Upper lobe of left lung (tissue), 6 donors: ENCODE data around the gene NBEA. TPM values are rescaled to one million over a fixed set of nuclear protein-coding genes. Genes with fewer than 3 reads are reported as not detected.

Experiments
- ATAC-seq, 2 donors: fragments of 200-7000 bp; cut with Tn5 transposase; one replicate each; pipeline ENCODE4 v1.9.1; 2022; ENCODE audit warnings: mild to moderate bottlenecking in 2 of 2, moderate library complexity in 2 of 2; ENCODE audit not compliant: low FRiP score in 2 of 2
- DNase-seq, 2 donors: peaks; one replicate each; pipeline ENCODE4 v3.0.0-alpha.2; 2019 to 2020
- H3K27ac ChIP-seq, 4 donors: fragments of 200-600 bp; sonication (generic); one replicate each; pipeline ENCODE4 v1.5.1; 2016 to 2019
- H3K27me3 ChIP-seq, 4 donors: fragments of 200-600 bp; sonication (generic); one replicate each; pipeline ENCODE4 v1.5.1; 2017 to 2019
- H3K36me3 ChIP-seq, 4 donors: fragments of 200-600 bp; sonication (generic); one replicate each; pipeline ENCODE4 v1.5.1; 2016 to 2019
- H3K4me1 ChIP-seq, 4 donors: fragments of 200-600 bp; sonication (generic); one replicate each; pipeline ENCODE4 v1.5.1; 2018 to 2019
- H3K4me3 ChIP-seq, 4 donors: fragments of 200-600 bp; sonication (generic); one replicate each; pipeline ENCODE4 v1.5.1; 2017 to 2019; ENCODE audit warnings: mild to moderate bottlenecking in 2 of 4, moderate library complexity in 1 of 4
- H3K9me3 ChIP-seq, 4 donors: fragments of 200-600 bp; sonication (generic); one replicate each; pipeline ENCODE4 v1.5.1; 2018 to 2019
- CTCF ChIP-seq, 6 experiments: fragments of 450-650 bp in 4 of 6; fragments of 200-600 bp in 2 of 6; sonication (generic) in 2 of 6; IDR thresholded peaks; one replicate each; pipeline ENCODE4 v1.5.1; 2016 to 2019; ENCODE audit warnings: antibody characterized with exemption in 6 of 6
- EP300 ChIP-seq, 4 donors: sonication (generic); formaldehyde crosslinking; IDR thresholded peaks; one replicate each; pipeline ENCODE4 v1.5.1; 2017; ENCODE audit warnings: antibody characterized with exemption in 4 of 4, control low read depth in 2 of 4
- POLR2A ChIP-seq, 4 donors: fragments of 450-650 bp; IDR thresholded peaks; one replicate each; pipeline ENCODE4 v1.5.1; 2016 to 2017; ENCODE audit warnings: antibody characterized with exemption in 4 of 4, mild to moderate bottlenecking in 2 of 4
- POLR2AphosphoS5 ChIP-seq, 2 donors: sonication (generic); formaldehyde crosslinking; IDR thresholded peaks; one replicate each; pipeline ENCODE4 v1.5.1; 2017; ENCODE audit warnings: antibody characterized with exemption in 2 of 2
- WGBS, 2 donors: methylation state at CpG; one replicate each; pipeline ENCODE4 v1.1.5; 2017 to 2018; 5-methylcytosine and 5-hydroxymethylcytosine counted together
- total RNA-seq, 6 donors: library from RNA; depleted of rRNA in 4 of 6; stranded (reverse); fragments of >200 nt in 4 of 6; gene quantifications; one replicate each; pipeline versions ENCODE4 v1.1.0 to v1.2.1, GENCODE V29; 2016 to 2021
- donor health status: DM: no; HTN: no; CAD: no; lungs with moderate emphysema.
- donor health status: DM: no; HTN: yes; CAD: no; lungs with severe emphysema.

NBEA gene
- total RNA-seq, 6 donors from 2014 or later, result 2.7 to 21.4 (median 5.5) TPM

- H3K9me3 ChIP-seq, result peaks cover 0 to 3% (median 0%) of the 10 kb centered on the region in 4 donors
- H3K27ac ChIP-seq, result no peak overlapping the region
- TF ChIP-seq POLR2A (IDR thresholded peaks at IDR 0.05) (no peak), POLR2AphosphoS5 (IDR thresholded peaks at IDR 0.05) (no peak), CTCF (IDR thresholded peaks at IDR 0.05) (no peak), EP300 (IDR thresholded peaks at IDR 0.05) (no peak)
- H3K4me1 ChIP-seq, result no peaks in the 10 kb centered on the region
- DNase-seq, result no peak
- 80 to 81% methylated on average over 3 of the region's 3 CpGs for WGBS, 2 donors
- H3K4me3 ChIP-seq, result no peak overlapping the region
- H3K36me3 ChIP-seq, result no peaks in the 10 kb centered on the region
- no peaks in the 10 kb centered on the region for H3K27me3 ChIP-seq
- ATAC-seq, result no peak
Measured at GRCh38 chr13:35332134-35332533, 390.1 kb downstream of the NBEA start.

GRCh38 chr13:35333157-35333556 is 391.1 kb downstream of the NBEA start:
- no peak for ATAC-seq
- no peak for DNase-seq
- 73 to 92% methylated on average over 3 of the region's 3 CpGs for WGBS, 2 donors
- H3K4me1 ChIP-seq, result no peaks in the 10 kb centered on the region
- no peaks in the 10 kb centered on the region for H3K27me3 ChIP-seq
- no peaks in the 10 kb centered on the region for H3K36me3 ChIP-seq
- H3K9me3 ChIP-seq, result peaks cover 0 to 3% (median 0%) of the 10 kb centered on the region in 4 donors
- no peak overlapping the region for H3K4me3 ChIP-seq
- H3K27ac ChIP-seq, result no peak overlapping the region
- TF ChIP-seq EP300 (IDR thresholded peaks at IDR 0.05), result no peak
- TF ChIP-seq POLR2AphosphoS5 (IDR thresholded peaks at IDR 0.05), result no peak
- TF ChIP-seq POLR2A (IDR thresholded peaks at IDR 0.05), result no peak
- no peak for TF ChIP-seq CTCF (IDR thresholded peaks at IDR 0.05)

GRCh38 chr13:35342440-35342839 is 400.4 kb downstream of the NBEA start:
- Histone ChIP-seq H3K9me3 (no peaks in the 10 kb centered on the region), H3K4me3 (no peak overlapping the region), H3K4me1 (no peaks in the 10 kb centered on the region), H3K36me3 (no peaks in the 10 kb centered on the region), H3K27me3 (no peaks in the 10 kb centered on the region), H3K27ac (no peak overlapping the region)
- 79 to 82% methylated on average over 1 of the region's 1 CpG for WGBS, 2 donors
- no peak for ATAC-seq
- no peak for DNase-seq
- TF ChIP-seq POLR2AphosphoS5 (IDR thresholded peaks at IDR 0.05) (no peak), CTCF (IDR thresholded peaks at IDR 0.05) (no peak)

- no peaks in the 10 kb centered on the region for H3K9me3 ChIP-seq
- no peaks in the 10 kb centered on the region for H3K36me3 ChIP-seq
- no peak overlapping the region for H3K4me3 ChIP-seq
- no peaks in the 10 kb centered on the region for H3K27me3 ChIP-seq
- 97 to 99% methylated on average over 3 of the region's 3 CpGs for WGBS, 2 donors
- H3K4me1 ChIP-seq, result no peaks in the 10 kb centered on the region
- no peak for ATAC-seq
- DNase-seq, result no peak
- no peak overlapping the region for H3K27ac ChIP-seq
- TF ChIP-seq CTCF (IDR thresholded peaks at IDR 0.05) (no peak), EP300 (IDR thresholded peaks at IDR 0.05) (no peak), POLR2AphosphoS5 (IDR thresholded peaks at IDR 0.05) (no peak), POLR2A (IDR thresholded peaks at IDR 0.05) (no peak)
Measured at GRCh38 chr13:35343417-35343816, 401.3 kb downstream of the NBEA start.

- TF ChIP-seq POLR2A (IDR thresholded peaks at IDR 0.05), result no peak
- no peak for TF ChIP-seq CTCF (IDR thresholded peaks at IDR 0.05)
- TF ChIP-seq EP300 (IDR thresholded peaks at IDR 0.05), result no peak
- no peak for TF ChIP-seq POLR2AphosphoS5 (IDR thresholded peaks at IDR 0.05)
Measured at GRCh38 chr13:35345992-35346391, 403.9 kb downstream of the NBEA start.

More at GRCh38 chr13:35345992-35346391, 403.9 kb downstream of the NBEA start:
- H3K9me3 ChIP-seq, result no peaks in the 10 kb centered on the region
- H3K27me3 ChIP-seq, result no peaks in the 10 kb centered on the region
- no peaks in the 10 kb centered on the region for H3K4me1 ChIP-seq
- DNase-seq (no peak), ATAC-seq (no peak)
- no peak overlapping the region for H3K4me3 ChIP-seq
- no peak overlapping the region for H3K27ac ChIP-seq
- H3K36me3 ChIP-seq, result no peaks in the 10 kb centered on the region
- WGBS, 2 donors, result 62 to 80% methylated on average over 2 of the region's 2 CpGs
